Skeletal muscle cell (primary cell): ENCODE data around the gene TMOD1.
"Not testable (repeated sequence)": the region's sequence is repeated elsewhere in the genome, so short reads cannot be mapped to it uniquely, and the experiment has no call there.

Experiments
- DNase-seq: peaks from one replicate; pipeline ENCODE4 v3.0.0-alpha.2; 2010; ENCODE audit warnings: low read depth
- H3K4me3 ChIP-seq: 2 replicates; pipeline ENCODE4 v1.5.1; 2011; ENCODE audit warnings: low read depth, mild to moderate bottlenecking, control low read depth, low read length, moderate library complexity

Gene TMOD1

DNA sequence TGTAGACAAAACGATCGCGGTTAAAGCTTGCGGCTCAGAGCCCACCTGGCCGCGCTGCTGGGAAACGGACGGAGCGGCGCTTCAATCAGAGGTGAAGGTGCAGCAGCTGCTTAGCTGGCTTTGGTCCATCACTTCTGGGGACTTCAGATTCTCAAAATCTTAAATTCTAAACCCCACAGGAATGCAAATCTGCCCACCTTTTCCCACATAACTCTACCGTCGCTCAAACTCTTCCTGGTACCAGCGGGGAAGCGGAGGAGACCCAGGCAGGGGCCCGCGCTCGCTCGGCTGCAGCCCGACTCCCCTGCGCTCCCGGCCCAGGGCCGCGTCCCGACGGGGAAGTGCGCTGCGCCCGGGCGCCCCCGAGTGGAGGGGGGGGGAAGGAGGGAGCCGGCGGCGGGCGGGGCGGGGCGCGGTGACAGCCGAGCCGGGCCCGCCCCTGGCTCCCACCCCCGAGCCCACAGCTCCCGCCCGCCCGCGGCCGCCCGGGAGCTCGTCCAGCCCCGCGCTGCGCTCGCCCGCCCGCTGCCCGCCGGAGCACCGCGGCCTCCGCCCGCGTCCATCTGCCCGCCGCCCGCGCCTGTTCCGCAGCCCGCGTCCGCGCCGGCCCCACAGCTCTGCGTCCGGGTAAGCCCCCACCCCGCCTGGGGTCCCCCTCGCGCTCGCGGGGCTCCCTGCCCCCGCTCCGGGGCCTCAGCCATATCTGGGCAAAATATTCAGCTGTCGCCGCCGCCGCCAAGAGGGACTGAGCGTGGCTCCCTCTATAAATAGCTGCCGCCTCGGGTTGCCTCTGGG is at the start of gene TMOD1:
Gene TMOD1, plus strand, starts transcription at position 490 of the 795 bp plus-strand sequence. CDS start 22,523 bp downstream, outside the sequence.
- peak within 1 kb of the TSS; percentile 41 for H3K4me3 ChIP-seq
- DNase-seq: no peak

- H3K4me3 ChIP-seq, DNase-seq: not testable (repeated sequence)
Measured at GRCh38 chr9:97453573-97453972, 47.9 kb upstream of the TMOD1 start.

GRCh38 chr9:97456841-97457240 is 44.6 kb upstream of the TMOD1 start:
- H3K4me3 ChIP-seq, DNase-seq: not testable (repeated sequence)

DNA sequence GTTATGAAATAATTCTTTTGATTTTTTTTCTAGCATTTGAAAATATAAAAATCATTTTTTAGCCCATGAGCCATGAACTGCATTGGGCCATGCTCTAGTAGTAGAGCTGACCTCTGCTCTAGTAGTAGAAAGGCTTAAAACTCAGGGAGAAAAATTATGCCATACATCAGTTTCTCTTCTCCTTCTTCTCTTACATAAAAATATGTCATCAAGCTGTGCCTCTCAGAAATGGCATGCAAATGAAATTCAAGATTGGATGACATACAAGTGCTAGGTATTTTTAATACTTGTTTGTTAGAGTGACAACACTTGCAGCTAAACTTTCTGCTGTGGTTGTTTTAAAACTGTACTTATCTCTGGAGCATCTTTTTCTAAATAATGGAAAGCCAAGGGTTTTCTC is 42.1 kb upstream of the TMOD1 start:
- DNase-seq: no peak
- H3K4me3 ChIP-seq: no peak overlapping the region

- DNase-seq: no peak
- H3K4me3 ChIP-seq: no peak overlapping the region
Measured at GRCh38 chr9:97462159-97462558, 39.3 kb upstream of the TMOD1 start.

DNA sequence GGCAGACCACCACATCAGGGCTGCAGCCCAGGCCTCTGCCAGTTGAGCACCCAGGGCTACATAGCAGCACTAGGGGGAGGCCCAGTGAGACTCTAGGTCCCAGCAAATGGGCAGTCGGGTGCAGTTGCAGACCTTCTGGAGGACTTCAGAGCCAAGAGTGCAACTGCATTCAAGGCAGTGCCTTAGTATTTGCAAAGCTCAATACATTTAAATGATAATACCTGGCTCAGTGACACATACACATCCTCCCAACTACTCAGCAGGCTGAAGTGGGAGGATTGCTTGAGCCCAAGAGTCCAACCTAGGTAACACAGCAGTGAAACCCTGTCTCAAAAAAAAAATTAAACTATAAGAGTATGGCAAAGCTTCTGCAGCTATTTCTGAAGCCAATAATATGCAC is 38.6 kb upstream of the TMOD1 start:
- no peak overlapping the region for H3K4me3 ChIP-seq

GRCh38 chr9:97468658-97469448 is 32.6 kb upstream of the TMOD1 start:
- DNase-seq: peak; percentile 19
- H3K4me3 ChIP-seq: no peak overlapping the region

More for the DNA sequence above, 38.6 kb upstream of the TMOD1 start:
- no peak for DNase-seq

DNA sequence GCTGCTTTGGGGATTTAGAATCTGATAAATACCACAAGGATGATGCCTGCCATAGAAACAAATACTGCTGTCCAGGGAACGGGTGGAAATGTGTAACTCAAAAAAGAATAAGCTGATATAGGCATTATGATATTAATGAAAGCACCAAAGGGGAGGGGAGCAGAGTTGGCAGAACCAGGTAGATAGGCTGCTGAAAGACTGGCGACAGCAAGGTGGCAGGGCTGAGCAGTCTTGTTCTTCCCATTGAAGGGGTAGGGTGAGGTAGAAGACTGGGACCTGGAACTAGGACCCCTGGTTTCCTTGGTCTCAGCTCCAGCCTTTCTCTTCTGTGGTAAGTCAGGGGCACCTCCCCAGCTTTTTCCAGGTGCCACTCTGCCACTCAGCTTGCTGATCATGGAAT is 31.4 kb upstream of the TMOD1 start:
- H3K4me3 ChIP-seq: no peak overlapping the region
- DNase-seq: no peak

- DNase-seq: no peak
- no peak overlapping the region for H3K4me3 ChIP-seq
Measured at GRCh38 chr9:97473717-97474116, 27.7 kb upstream of the TMOD1 start.

GRCh38 chr9:97474372-97474925 is 27.0 kb upstream of the TMOD1 start:
- DNase-seq: no peak
- H3K4me3 ChIP-seq: no peak overlapping the region

DNA sequence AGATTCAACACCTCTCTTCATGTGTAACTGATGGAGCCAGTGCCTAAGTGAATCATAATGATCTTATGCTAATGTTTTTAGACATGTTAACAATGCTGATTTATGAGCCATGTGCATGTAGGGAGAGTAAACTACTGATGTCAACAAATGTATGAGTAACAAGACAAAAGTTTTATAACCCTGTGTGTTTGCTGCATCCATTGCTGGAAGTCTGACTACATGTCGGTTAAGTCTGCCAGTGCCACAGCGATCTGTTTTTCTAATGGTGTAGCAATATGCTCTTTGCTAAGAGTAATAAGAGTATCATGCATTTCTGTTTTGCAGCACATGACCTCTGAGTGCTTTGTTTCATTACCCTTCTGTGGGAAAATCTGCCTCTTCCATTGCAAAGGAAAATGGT is 26.4 kb upstream of the TMOD1 start:
- DNase-seq: peak; percentile 26

DNA sequence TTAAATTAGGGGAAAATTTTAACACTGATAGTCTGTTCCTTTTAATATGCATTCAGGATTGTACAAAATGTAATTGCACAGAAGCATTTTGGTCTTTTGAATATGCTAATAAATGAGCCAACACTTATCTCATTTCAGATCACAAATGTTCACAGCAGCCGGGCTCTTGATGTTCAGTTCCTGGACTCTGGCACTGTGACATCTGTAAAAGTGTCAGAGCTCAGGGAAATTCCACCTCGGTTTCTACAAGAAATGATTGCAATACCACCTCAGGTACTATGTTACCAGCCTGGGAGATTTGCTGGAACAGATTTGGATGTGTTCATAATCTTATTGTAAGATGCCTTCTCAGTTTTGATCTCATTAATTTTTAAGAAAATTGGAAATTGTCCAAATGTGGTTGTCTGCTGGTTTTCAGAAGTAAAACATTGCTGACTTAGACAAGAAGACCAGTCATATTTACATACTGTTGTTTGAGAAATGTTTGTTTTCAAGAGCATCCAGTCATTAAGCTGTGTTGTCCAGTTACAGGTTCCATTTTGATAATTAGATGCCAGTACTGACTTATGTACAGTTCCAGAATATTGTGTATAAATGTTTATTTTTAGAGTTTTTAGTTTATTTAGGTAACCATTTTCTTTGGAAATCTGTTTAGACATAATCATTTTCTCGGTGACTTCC is 23.0 kb upstream of the TMOD1 start:
- H3K4me3 ChIP-seq: no peak overlapping the region
- no peak for DNase-seq

More for the DNA sequence above, 26.4 kb upstream of the TMOD1 start:
- no peak overlapping the region for H3K4me3 ChIP-seq

DNA sequence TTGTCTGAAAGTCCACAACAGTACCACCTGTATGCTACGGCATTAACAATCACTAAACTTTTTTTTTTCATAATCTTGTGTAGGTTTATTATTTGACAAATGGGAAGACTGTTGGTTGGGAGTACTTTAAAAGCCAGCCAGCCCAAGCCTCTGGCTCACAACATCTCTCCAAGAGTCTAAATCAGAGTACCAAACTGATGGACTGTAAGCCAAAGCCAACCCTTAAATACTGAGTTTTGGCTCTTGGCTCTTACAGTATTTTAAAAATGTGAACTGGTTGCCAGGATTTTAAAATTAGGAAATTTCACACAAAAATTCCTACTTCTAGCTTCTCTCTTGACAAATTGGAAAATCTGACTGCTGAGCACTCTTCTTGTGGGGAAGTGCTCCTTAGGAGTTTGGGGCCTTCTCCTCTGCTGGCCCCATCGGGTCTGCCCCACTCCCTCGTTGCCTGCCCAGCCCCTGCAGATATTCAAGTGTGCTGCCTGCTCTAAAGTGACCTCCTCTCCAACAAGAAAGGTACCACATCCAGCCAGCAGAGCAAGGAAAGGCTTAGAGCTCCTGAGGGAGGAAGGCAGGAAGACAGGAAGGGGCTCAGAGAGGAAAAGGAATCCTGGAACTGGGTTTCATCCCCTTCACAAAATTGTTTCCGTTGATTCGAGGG is 21.8 kb upstream of the TMOD1 start:
- no peak overlapping the region for H3K4me3 ChIP-seq
- DNase-seq: no peak

DNA sequence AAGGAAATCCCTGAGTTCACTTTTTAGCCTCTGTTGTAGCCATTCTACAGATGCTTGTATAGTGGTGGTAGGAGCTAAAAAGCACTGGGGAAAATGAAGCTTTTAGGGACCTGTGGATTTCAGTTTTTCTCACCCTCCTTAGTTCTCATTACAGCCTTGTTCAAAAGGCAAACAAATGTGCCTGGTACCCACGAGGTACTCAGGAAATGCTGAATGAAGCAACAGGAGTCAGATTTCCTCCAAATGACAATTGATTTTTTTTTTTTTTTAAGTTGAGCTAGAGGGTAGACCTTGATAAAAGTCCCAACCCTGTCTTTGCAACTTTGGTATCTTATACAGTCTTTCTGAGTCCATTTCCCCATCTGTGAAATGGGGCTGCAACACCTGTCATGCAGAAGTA is 21.3 kb upstream of the TMOD1 start:
- H3K4me3 ChIP-seq: no peak overlapping the region
- DNase-seq: no peak

- no peak overlapping the region for H3K4me3 ChIP-seq
- DNase-seq: no peak
Measured at GRCh38 chr9:97480749-97481148, 20.7 kb upstream of the TMOD1 start.

GRCh38 chr9:97484134-97484533 is 17.3 kb upstream of the TMOD1 start:
- H3K4me3 ChIP-seq: no peak overlapping the region
- DNase-seq: no peak

DNA sequence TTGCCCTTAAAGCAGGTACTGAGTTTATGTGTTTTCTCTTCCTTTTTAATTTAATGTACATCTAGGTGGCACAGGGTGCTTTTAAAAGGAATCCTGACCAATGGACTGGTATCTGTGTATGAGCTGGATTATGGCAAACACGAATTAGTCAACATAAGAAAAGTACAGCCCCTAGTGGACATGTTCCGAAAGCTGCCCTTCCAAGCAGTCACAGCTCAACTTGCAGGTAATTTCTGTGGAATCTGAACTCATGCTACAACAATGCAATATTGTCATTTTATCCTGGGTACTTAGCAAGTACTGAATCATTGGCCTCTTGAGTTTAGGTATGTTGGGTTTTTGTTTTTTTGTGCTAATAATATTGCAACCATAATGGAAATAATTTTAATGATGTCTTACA is 14.4 kb upstream of the TMOD1 start:
- no peak for DNase-seq

DNA sequence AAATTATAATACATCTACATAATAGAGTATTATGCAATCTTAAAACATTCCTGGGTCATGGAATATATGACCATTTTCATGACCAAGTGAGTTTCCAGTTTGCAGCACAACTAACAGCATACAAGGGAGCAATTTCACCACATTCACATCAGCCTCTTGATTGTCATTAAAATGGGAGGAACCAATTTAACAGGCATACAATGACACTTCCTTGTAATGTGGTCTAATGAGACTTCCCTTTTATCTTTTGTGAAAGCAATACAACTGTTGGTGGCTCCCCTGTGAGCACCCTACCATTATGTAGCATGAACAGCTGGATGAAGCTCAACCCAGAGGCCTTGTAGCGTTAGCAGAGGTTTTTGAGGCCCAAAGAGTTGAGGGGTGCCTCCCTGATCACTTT is 13.6 kb upstream of the TMOD1 start:
- no peak overlapping the region for H3K4me3 ChIP-seq
- no peak for DNase-seq

More for the DNA sequence above, 14.4 kb upstream of the TMOD1 start:
- H3K4me3 ChIP-seq: no peak overlapping the region

DNA sequence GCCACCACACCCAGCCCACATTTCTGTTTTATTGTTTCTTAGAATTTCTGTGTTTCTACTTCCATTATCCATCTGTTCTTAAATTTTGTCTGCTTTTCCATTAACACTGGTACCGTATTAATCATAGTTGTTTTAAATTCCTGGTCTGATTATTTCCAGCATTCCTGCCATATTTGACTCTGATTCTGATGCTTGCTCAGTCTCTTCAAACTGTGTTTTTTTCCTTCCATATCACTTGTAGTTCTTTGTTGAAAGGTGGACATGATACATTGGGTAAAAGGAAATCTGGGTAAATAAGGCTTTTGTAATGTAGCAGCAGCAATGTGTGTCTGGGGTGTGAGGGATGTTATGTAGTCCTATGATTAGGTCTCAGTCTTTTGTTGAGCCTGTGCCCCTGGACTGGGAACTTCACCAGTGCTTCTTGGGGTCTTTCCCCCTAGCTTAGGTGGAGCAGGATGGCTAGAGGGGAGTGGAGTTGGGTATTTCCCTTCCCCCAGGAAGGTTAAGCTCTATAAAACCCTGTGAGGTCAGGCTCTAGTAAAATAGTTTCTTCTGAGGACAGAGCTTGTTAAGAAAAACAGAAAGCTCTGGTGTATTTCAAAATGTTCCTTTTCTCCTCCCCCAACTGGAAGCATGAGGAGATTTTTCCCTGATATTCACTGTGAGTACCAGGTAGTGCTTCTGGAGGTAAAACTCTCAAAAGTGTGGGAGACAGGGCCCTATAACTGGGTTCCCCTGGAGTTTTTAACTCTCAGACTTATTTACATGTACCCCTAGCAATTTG is 10.1 kb upstream of the TMOD1 start:
- DNase-seq: no peak

More for the DNA sequence above, 10.1 kb upstream of the TMOD1 start:
- H3K4me3 ChIP-seq: no peak overlapping the region
